NCI-H2081 (cell line): ENCODE results near the gene VASH2.
"Not testable (repeated sequence)": the region's sequence is repeated elsewhere in the genome, so short reads cannot be mapped to it uniquely, and the experiment has no call there.

Experiments used
- DNase-seq, 2 experiments: peaks; one replicate each; lab custom pipeline; 2025; lab: John Stamatoyannopoulos, UW

VASH2 gene

GRCh38 chr1:212981025-212981495 lies 30.7 kb downstream of the VASH2 start:
- peak; percentile 15 to 47 for DNase-seq

GRCh38 chr1:212981571-212982328 lies 31.4 kb downstream of the VASH2 start:
- DNase-seq, result peak in 1 of 2 experiments; percentile 44

DNA sequence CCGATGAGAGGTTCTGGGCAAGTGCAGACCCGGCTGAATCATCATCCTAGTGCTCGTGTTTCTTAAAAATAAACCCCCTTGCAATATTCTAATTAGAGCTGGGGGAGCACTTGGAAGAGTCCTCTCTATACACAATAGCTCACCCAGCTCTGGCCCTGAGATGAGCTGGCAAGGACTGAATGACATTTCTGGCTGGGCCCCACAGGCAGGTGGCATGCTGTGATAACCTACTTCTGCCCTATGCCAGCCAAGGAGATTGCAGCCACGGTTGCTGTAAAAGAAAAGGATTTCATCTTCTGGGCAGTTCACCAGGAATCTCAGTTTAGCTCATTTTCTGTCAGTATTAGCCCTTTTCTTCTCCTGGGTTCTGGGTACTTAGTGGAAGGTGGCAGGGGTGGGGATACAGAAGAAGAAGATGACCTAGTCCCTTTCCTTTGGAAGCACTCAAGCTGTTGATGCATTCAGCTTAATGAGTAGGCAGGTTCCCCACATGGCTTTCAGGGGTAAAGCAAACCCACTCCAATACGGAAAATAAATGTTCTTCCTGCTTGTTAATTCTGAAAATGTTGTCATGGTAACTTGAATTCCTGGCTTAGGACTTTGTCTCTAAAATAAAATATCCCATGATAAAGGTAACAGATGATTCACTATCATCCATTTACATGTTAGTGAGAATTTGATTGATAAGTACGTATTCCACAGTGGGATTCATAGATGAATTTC lies 32.2 kb downstream of the VASH2 start:
- peak in 1 of 2 experiments; percentile 43 for DNase-seq

- no peak for DNase-seq
These were observed 33.1 kb downstream of the VASH2 start for GRCh38 chr1:212983482-212983881.

GRCh38 chr1:212984522-212985291 lies 34.4 kb downstream of the VASH2 start:
- no peak for DNase-seq

DNA sequence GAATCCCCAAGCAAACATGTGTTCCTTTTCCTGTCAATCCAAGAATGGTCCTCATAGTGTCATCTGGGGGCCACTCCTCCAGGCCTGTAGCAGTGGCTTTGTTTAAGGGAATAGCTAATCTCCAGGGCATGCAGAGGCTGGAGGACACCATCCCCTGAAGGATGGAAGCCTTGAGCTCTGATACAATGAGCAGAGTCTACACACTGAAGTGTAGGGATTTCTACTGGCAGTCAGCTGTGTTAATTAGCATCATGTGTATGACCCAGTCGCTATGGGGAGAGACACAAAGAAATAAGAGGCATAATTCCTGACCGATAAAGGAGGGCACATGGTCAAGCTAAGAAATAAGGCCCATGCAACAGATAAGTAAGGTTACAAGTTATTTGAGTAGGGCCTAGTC lies 36.2 kb downstream of the VASH2 start:
- DNase-seq, result no peak

DNA sequence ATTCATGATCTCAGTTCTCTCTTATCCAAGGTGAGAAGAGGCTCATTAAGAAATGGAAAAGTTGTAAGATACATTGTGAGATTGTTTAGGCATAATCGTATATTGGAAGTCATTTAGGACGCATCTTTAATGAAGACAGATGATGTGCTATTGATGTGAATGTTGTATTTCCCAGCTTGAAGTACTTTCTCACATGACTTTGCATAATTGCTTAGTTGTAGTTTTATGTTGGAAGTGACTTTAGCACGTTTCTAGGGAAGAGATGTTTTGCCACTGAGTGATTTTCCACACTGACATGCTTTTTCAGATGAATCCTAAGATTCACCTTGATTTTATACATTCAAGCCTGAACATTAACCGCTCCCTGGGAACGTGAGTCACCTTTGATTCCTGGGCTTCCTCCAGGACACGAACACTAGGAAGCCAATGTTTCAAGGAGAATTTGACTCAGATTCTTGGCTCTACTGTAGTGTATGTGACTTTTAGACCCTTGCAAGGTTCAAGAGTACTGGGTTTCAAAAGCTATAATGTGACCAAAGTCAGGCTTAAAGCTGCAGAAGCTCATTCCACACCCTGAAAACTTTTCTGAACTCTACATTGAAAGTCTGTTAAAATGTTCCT lies 37.5 kb downstream of the VASH2 start:
- DNase-seq, result no peak

DNA sequence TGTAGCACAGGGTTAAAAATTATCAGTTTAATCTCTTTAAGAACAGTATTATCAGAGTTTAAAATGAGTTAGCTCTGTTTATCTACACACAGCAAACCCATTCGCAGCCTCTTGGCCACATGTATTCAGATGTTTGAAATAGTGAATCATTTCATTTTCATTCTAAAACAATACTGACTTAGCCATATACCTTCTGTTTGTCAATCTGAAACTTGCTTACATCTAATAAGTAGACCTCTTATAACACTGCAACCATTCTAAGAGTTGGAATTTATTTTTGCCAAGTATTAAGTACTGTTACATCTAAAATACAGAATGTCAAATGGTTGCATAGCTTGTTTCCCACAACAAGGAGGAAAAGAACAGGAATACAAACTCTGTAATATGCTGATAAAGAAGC lies 39.9 kb downstream of the VASH2 start:
- no peak for DNase-seq

DNA sequence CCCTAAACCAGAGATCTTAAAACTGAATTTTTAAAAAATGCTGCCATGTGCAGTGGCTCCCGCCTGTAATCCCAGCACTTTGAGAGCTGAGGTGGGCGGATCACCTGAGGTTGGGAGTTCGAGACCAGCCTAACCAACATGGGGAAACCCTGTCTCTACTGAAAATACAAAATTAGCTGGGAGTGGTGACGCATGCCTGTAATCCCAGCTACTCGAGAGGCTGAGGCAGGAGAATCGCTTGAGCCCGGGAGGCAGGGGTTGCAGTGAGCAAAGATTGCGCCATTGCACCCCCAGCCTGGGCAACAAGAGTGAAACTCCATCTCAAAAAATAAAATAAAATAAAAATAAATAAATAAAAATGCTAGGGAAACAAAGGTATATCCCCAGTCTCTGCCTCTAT lies 43.6 kb downstream of the VASH2 start:
- DNase-seq, result not testable (repeated sequence)

GRCh38 chr1:212994926-212995325 lies 44.6 kb downstream of the VASH2 start:
- DNase-seq, result no peak

GRCh38 chr1:213003256-213003655 lies 52.9 kb downstream of the VASH2 start:
- DNase-seq, result no peak

GRCh38 chr1:213008564-213008963 lies 58.2 kb downstream of the VASH2 start:
- no peak for DNase-seq

DNA sequence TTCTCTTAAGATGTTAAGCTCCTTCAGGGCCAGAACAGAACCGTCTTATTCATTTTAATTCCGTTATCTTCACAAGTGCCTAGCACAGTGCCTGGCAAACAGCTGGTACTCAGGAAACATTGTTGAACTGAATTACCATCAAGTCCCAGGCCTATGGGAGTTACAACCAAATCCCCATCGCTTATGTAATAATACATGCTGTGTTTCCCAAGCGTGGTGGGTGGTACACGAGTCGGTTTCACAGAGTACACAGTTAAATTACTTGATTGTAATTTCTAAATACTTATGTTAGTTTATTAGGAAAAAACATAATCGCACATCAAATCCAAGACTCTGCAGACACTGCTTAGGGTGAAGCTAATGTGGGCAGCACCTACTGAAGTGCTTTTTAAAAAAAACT lies 64.3 kb downstream of the VASH2 start:
- DNase-seq, result peak in 1 of 2 experiments; percentile 27

- peak; percentile 97 to 99 for DNase-seq
These were observed 65.0 kb downstream of the VASH2 start, which contains the start of gene ANGEL2 for GRCh38 chr1:213015099-213016050. ANGEL2 (minus strand) TSS chr1:213015867; CDS start chr1:213015671, 196 bp downstream.

- DNase-seq, result no peak
These were observed 67.3 kb downstream of the VASH2 start for GRCh38 chr1:213017447-213018273.

- no peak for DNase-seq
These were observed 69.1 kb downstream of the VASH2 start for GRCh38 chr1:213019450-213019849.

DNA sequence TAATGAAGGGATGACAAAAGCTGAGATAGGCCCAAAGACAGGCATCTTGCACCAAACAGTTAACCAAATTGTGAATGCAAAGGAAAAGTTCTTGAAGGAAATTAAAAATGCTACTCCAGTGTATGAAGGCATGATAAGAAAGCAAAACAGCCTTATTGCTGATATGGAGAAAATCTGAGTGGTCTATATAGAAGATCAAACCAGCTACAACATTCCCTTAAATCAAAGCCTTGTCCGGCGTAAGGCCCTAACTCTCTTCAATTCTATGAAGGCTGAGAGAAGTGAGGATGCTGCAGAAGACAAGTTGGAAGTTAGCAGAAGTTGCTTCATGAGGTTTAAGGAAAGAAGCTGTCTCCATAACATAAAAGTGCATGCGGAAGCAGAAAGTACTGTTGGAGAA lies 69.7 kb downstream of the VASH2 start:
- DNase-seq, result no peak

GRCh38 chr1:213027024-213027423 lies 76.7 kb downstream of the VASH2 start:
- DNase-seq, result not testable (repeated sequence)

- no peak for DNase-seq
These were observed 82.3 kb downstream of the VASH2 start for GRCh38 chr1:213032651-213033050.

- DNase-seq, result no peak
These were observed 84.4 kb downstream of the VASH2 start for GRCh38 chr1:213034713-213035112.
